Mesendoderm (in vitro differentiated cells): ENCODE results near the gene CXXC4.

Experiments used
- DNase-seq: peaks from one replicate; pipeline ENCODE4 v3.0.0; 2013
- H2AK5ac ChIP-seq: 2 replicates; pipeline ENCODE4 v1.6.1; 2013; ENCODE audit warnings: low read length, inconsistent platforms
- H2BK120ac ChIP-seq: 2 replicates; pipeline ENCODE4 v1.6.1; 2013; ENCODE audit warnings: low read depth, mild to moderate bottlenecking, low read length, moderate library complexity, mixed read lengths
- H2BK15ac ChIP-seq: replicated peaks from 2 replicates; pipeline ENCODE4 v1.6.1; 2013; ENCODE audit warnings: low read depth, mild to moderate bottlenecking, moderate library complexity
- H2BK5ac ChIP-seq: 2 replicates; pipeline ENCODE4 v1.6.1; 2013; ENCODE audit warnings: low read length, inconsistent platforms
- H3K18ac ChIP-seq: 2 replicates; pipeline ENCODE4 v1.6.1; 2013; ENCODE audit warnings: mild to moderate bottlenecking, low read length, mixed read lengths
- H3K23ac ChIP-seq: one replicate; pipeline ENCODE4 v1.6.1; 2013; ENCODE audit warnings: low read length
- H3K27ac ChIP-seq: 2 replicates; pipeline ENCODE4 v1.5.1; 2013; ENCODE audit warnings: low read depth, mild to moderate bottlenecking, inconsistent platforms, low read length, moderate library complexity
- H3K27me3 ChIP-seq: 2 replicates; pipeline ENCODE4 v1.6.1; 2013; ENCODE audit warnings: low read length, control low read depth, mild to moderate bottlenecking, inconsistent platforms; ENCODE audit not compliant: insufficient read depth, poor library complexity
- H3K36me3 ChIP-seq: 2 replicates; pipeline ENCODE4 v1.6.1; 2013; ENCODE audit warnings: low read length, inconsistent platforms; ENCODE audit not compliant: control insufficient read depth, insufficient read depth
- H3K4ac ChIP-seq: one replicate; pipeline ENCODE4 v1.6.1; 2013; ENCODE audit warnings: low read depth, mild to moderate bottlenecking, low read length, moderate library complexity
- H3K4me1 ChIP-seq: 2 replicates; pipeline ENCODE4 v1.6.1; 2013; ENCODE audit warnings: low read depth, low read length, inconsistent platforms; ENCODE audit not compliant: control insufficient read depth
- H3K4me2 ChIP-seq: 2 replicates; pipeline ENCODE4 v1.6.1; 2013; ENCODE audit warnings: low read length
- H3K4me3 ChIP-seq: 2 replicates; pipeline ENCODE4 v1.5.1; 2013; ENCODE audit warnings: mild to moderate bottlenecking, low read length
- H3K56ac ChIP-seq: one replicate; pipeline ENCODE4 v1.6.1; 2013; ENCODE audit warnings: low read length
- H3K79me1 ChIP-seq: 2 replicates; pipeline ENCODE4 v1.6.1; 2013; ENCODE audit warnings: low read length, inconsistent platforms
- H3K79me2 ChIP-seq: 2 replicates; pipeline ENCODE4 v1.6.1; 2013; ENCODE audit warnings: mild to moderate bottlenecking, low read length; ENCODE audit not compliant: control insufficient read depth, insufficient read depth
- H3K9ac ChIP-seq: 2 replicates; pipeline ENCODE4 v1.6.1; 2013; ENCODE audit warnings: low read length, inconsistent platforms
- H4K5ac ChIP-seq: one replicate; pipeline ENCODE4 v1.6.1; 2013; ENCODE audit warnings: low read length
- H4K8ac ChIP-seq: one replicate; pipeline ENCODE4 v1.6.1; 2013; ENCODE audit warnings: low read depth, mild to moderate bottlenecking, control low read depth, low read length, moderate library complexity
- WGBS: extraction: QIAGEN DNeasy Blood & Tissue Kit; methylation state at CpG from one replicate; pipeline ENCODE4 v1.1.7; 2013; ENCODE audit warnings: low lambda C conversion rate, missing lambda C conversion rate; ENCODE audit not compliant: insufficient coverage; ENCODE audit errors: extremely low coverage; 5-methylcytosine and 5-hydroxymethylcytosine counted together

Gene CXXC4

DNA sequence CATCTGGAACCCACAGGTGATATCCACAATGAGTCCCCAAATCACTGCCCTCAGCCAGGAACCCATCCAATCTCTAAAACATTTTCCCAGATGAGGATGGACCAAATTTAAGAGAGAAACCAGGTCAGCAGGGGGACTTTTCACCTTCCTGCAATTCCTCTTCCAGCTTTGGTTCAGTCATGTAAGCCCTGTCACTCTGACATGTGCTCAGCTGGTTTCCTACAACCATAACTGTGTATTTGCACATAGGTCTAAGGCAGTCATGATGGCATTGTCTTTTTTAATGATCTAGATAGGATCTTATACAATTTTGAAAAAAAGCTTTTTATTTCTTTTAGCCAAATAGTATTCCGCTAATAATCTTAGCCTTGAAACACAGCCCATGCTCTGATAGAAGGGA is 6.5 kb downstream of the CXXC4 start:
- no CpG with 5 or more reads among the region's 1 CpG for WGBS
- Histone ChIP-seq H3K56ac (no peak overlapping the region), H3K79me1 (no peaks in the 10 kb centered on the region), H3K27ac (no peak overlapping the region), H3K9ac (no peak overlapping the region), H3K27me3 (no peaks in the 10 kb centered on the region), H4K5ac (no peak overlapping the region), H3K36me3 (no peaks in the 10 kb centered on the region), H2BK5ac (no peak overlapping the region), H3K4me2 (no peak overlapping the region), H4K8ac (no peak overlapping the region), H3K4me3 (no peak overlapping the region), H3K79me2 (no peaks in the 10 kb centered on the region), H2AK5ac (no peak overlapping the region), H2BK120ac (no peak overlapping the region), H3K23ac (no peak overlapping the region), H3K18ac (no peak overlapping the region), H3K4me1 (peaks cover 4% of the 10 kb centered on the region), H2BK15ac (no peak overlapping the region), H3K4ac (no peak overlapping the region)
- no peak for DNase-seq

DNA sequence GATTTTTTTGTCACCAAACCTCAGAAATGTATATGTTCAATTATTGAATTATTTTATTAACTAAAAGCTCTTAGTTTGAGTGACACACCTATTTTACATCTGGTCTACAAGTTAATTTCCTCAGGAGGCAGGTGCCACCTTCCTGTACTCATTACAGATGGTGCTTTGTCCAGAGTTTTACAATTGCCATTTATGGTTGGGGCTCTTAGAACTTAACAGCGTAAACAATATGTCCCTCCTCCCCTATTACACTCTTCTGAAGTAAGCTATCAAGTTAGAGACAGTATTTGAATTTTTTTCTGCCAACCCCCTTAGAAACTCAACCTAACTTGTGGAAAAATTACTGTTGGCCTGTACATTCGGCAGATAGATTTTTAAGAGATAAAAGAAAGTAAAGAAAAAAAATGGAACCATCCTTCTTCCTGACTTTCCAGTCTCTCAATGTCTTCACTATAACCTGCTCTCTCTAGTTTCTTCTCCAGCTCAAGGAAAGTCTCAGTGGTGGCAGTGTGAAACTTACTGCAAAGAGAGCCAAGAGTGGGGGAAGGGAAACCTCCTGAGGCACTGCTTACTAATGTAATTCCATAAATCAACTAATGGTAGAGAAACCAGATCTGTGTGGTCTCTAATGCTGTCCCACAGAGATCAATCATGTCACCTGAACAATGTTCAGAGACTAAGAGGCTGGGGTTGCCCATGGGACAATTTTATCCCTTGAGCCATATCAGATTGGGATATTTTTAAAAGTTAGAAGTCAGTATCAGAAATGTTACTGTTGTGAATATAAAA is 7.8 kb downstream of the CXXC4 start:
- H2BK5ac ChIP-seq: no peak overlapping the region
- no peak overlapping the region for H4K8ac ChIP-seq
- H3K4ac ChIP-seq: no peak overlapping the region
- no peak overlapping the region for H3K56ac ChIP-seq
- H3K27ac ChIP-seq: no peak overlapping the region
- no peak overlapping the region for H3K9ac ChIP-seq
- DNase-seq: no peak
- no peaks in the 10 kb centered on the region for H3K4me1 ChIP-seq
- H3K4me3 ChIP-seq: no peak overlapping the region
- H3K18ac ChIP-seq: no peak overlapping the region
- no peak overlapping the region for H2BK15ac ChIP-seq
- no peaks in the 10 kb centered on the region for H3K36me3 ChIP-seq
- H3K4me2 ChIP-seq: no peak overlapping the region
- no CpG with 5 or more reads among the region's 2 CpGs for WGBS
- H3K23ac ChIP-seq: no peak overlapping the region
- H2AK5ac ChIP-seq: no peak overlapping the region
- no peaks in the 10 kb centered on the region for H3K79me2 ChIP-seq
- no peaks in the 10 kb centered on the region for H3K27me3 ChIP-seq
- no peaks in the 10 kb centered on the region for H3K79me1 ChIP-seq
- H4K5ac ChIP-seq: no peak overlapping the region
- H2BK120ac ChIP-seq: no peak overlapping the region

DNA sequence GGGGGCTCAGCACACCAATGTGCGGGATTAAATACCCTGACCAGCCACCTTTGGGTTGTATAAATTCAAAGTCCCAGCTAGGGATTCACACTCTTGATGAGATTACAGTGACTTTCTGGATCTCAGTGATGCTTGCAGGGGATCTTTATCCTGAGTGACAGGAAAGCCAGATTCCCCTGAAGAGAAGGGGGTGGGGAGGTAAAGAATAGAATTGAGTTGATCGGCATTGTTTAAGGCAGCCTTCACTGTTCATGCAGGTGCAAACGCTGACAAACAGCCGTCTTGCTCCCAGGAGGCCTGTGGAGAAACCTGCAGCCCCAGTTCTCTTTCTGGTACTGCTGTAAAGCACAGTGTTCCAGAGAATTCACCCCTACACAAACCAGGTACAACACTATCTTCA is 19.0 kb downstream of the CXXC4 start:
- Histone ChIP-seq H4K5ac (no peak overlapping the region), H2BK120ac (no peak overlapping the region)

DNA sequence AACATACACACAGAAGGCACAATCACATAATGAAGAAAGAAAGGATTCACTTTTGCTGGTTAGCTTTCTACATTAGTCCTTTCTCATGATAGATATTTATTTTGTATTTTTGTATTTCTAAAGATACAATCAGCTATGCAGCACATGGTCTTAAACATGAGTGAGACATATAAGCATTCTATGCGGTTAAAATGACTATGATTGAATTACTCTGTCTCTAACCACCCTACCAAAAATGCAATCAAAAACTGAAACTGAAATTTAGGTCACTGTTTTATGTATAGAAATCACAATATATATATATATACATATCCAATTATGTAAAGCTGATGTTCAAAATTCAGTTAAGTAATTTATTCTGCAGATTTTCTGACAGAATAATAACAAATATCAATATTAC is 21.9 kb downstream of the CXXC4 start:
- H4K8ac ChIP-seq: no peak overlapping the region
- no peak overlapping the region for H3K4ac ChIP-seq
- no peak overlapping the region for H3K4me2 ChIP-seq
- H3K79me2 ChIP-seq: no peaks in the 10 kb centered on the region
- H3K18ac ChIP-seq: no peak overlapping the region
- H3K4me1 ChIP-seq: no peaks in the 10 kb centered on the region
- no peak overlapping the region for H3K23ac ChIP-seq
- H3K27me3 ChIP-seq: no peaks in the 10 kb centered on the region
- no peaks in the 10 kb centered on the region for H3K36me3 ChIP-seq
- no peaks in the 10 kb centered on the region for H3K79me1 ChIP-seq
- H2BK5ac ChIP-seq: no peak overlapping the region
- no peak overlapping the region for H2AK5ac ChIP-seq
- H2BK15ac ChIP-seq: no peak overlapping the region
- no peak overlapping the region for H3K4me3 ChIP-seq
- no peak overlapping the region for H3K27ac ChIP-seq
- H3K9ac ChIP-seq: no peak overlapping the region
- no peak for DNase-seq
- WGBS: no CpG with 5 or more reads among the region's 1 CpG
- H3K56ac ChIP-seq: no peak overlapping the region
- no peak overlapping the region for H4K5ac ChIP-seq
- H2BK120ac ChIP-seq: no peak overlapping the region

More for the DNA sequence above, 19.0 kb downstream of the CXXC4 start:
- H3K4ac ChIP-seq: no peak overlapping the region
- DNase-seq: peak; percentile 23
- H3K36me3 ChIP-seq: no peaks in the 10 kb centered on the region
- no peak overlapping the region for H4K8ac ChIP-seq
- H2AK5ac ChIP-seq: no peak overlapping the region
- H3K4me2 ChIP-seq: no peak overlapping the region
- H2BK5ac ChIP-seq: no peak overlapping the region
- no peaks in the 10 kb centered on the region for H3K27me3 ChIP-seq
- H2BK15ac ChIP-seq: no peak overlapping the region
- no CpG with 5 or more reads among the region's 4 CpGs for WGBS
- no peak overlapping the region for H3K18ac ChIP-seq
- H3K23ac ChIP-seq: no peak overlapping the region
- no peak overlapping the region for H3K9ac ChIP-seq
- no peaks in the 10 kb centered on the region for H3K79me1 ChIP-seq
- H3K56ac ChIP-seq: no peak overlapping the region
- H3K4me3 ChIP-seq: no peak overlapping the region
- H3K79me2 ChIP-seq: no peaks in the 10 kb centered on the region
- H3K27ac ChIP-seq: no peak overlapping the region
- no peaks in the 10 kb centered on the region for H3K4me1 ChIP-seq

DNA sequence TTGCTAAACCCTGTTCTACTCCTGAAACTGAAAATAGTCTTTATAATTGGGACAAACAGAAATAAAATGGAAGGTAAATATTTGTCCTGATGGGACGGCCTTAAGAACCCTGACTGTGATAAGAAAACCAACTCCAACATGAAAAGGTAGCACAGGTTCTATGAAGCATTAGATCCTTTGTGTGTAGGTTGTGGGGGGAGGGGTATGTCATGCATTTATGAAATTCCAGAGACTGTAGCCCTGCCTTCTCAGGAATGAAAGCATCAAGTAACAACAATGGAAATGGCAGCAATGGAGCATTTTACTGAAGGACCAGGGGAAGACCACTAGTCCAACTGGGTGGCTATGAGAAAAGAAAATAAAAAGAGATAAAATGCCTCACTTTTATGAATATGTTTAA is 23.9 kb downstream of the CXXC4 start:
- H3K27me3 ChIP-seq: no peaks in the 10 kb centered on the region
- H3K36me3 ChIP-seq: no peaks in the 10 kb centered on the region
- no peak overlapping the region for H2BK5ac ChIP-seq
- H3K18ac ChIP-seq: no peak overlapping the region
- no peak overlapping the region for H3K4ac ChIP-seq
- no peak overlapping the region for H2AK5ac ChIP-seq
- H3K4me2 ChIP-seq: no peak overlapping the region
- no peak overlapping the region for H3K56ac ChIP-seq
- H2BK15ac ChIP-seq: no peak overlapping the region
- no peaks in the 10 kb centered on the region for H3K79me1 ChIP-seq
- no peaks in the 10 kb centered on the region for H3K4me1 ChIP-seq
- H3K23ac ChIP-seq: no peak overlapping the region
- no peak overlapping the region for H3K9ac ChIP-seq
- WGBS: no CpG with 5 or more reads among the region's 1 CpG
- H4K5ac ChIP-seq: no peak overlapping the region
- no peak overlapping the region for H3K27ac ChIP-seq
- H2BK120ac ChIP-seq: no peak overlapping the region
- H4K8ac ChIP-seq: no peak overlapping the region
- no peak overlapping the region for H3K4me3 ChIP-seq
- DNase-seq: peak; percentile 49
- no peaks in the 10 kb centered on the region for H3K79me2 ChIP-seq

DNA sequence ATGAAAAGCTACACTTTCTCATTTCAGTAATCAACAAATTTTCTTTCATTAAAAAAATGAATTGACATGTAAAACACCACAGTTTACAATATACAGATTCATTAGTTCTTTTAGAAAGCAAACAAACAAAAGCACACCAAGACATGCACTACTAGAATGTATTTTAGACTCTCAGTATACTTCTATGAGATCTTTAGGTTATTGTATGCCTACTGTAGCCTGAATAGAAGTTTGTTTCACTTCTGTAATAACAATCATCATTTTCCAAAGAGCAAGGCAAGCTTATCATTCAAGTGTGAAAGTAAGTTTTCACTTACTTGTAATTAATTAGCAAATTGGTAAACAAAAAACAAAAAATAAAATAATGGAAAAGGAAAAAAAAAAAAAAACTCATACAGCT is 24.9 kb downstream of the CXXC4 start:
- H3K27me3 ChIP-seq: no peaks in the 10 kb centered on the region
- no peak overlapping the region for H3K4ac ChIP-seq
- no peak overlapping the region for H4K8ac ChIP-seq
- no peak overlapping the region for H4K5ac ChIP-seq
- H2BK120ac ChIP-seq: no peak overlapping the region
- no peak overlapping the region for H3K4me2 ChIP-seq
- no peak overlapping the region for H3K4me3 ChIP-seq
- no peak overlapping the region for H3K9ac ChIP-seq
- H2BK15ac ChIP-seq: no peak overlapping the region
- H3K18ac ChIP-seq: no peak overlapping the region
- no peaks in the 10 kb centered on the region for H3K79me2 ChIP-seq
- H2AK5ac ChIP-seq: no peak overlapping the region
- H3K79me1 ChIP-seq: no peaks in the 10 kb centered on the region
- no peaks in the 10 kb centered on the region for H3K36me3 ChIP-seq
- no peaks in the 10 kb centered on the region for H3K4me1 ChIP-seq
- H2BK5ac ChIP-seq: no peak overlapping the region
- DNase-seq: no peak
- no peak overlapping the region for H3K23ac ChIP-seq
- H3K56ac ChIP-seq: no peak overlapping the region
- no peak overlapping the region for H3K27ac ChIP-seq
